ENCODE results near the gene HDAC4. TPM values are rescaled to one million over a fixed set of nuclear protein-coding genes. Genes with fewer than 3 reads are reported as not detected.

HDAC4 gene
- total and polyA plus RNA-seq, 10 of the 15 experiments (the other 5 are each of a cell fraction or from before 2014, with no cell fraction given) = 0.22 to 15.7 (median 4.8) TPM

- no peak for TF ChIP-seq ZBTB4 (CRISPR knock-in tag; IDR thresholded peaks at IDR 0.05)
These were observed 73.1 kb downstream of the HDAC4 start (continued) for GRCh38 chr2:239327536-239328350.

GRCh38 chr2:239326831-239327535, 73.8 kb downstream of the HDAC4 start:
- H3K9ac ChIP-seq (ENCODE audit: control insufficient read depth, insufficient read depth, low read length) = no peak overlapping the region
- intact Hi-C loops (cut with micrococcal nuclease; ENCODE audit: unreplicated experiment) (no loop called here), in situ Hi-C loops (cut with MboI) (no loop called here)
- ChIA-PET CTCF (no interaction called here), POLR2A (no interaction called here), RAD21 (ENCODE audit: unreplicated experiment) (interaction anchor here (1.0 to 2.4 kb wide), 3 partner anchors 31 to 54 kb away, joined by 3 to 9 read pairs (median 5); no protein-coding TSS in a partner anchor), SMC1A (ENCODE audit: uncharacterized antibody, unreplicated experiment) (interaction anchor here (1.0 to 1.1 kb wide), 2 partner anchors 13 to 68 kb away, joined by 3 to 4 read pairs; no protein-coding TSS in a partner anchor)
- BruUV-seq (replicated peaks) = no TSS peak
- FAIRE-seq (no peak), ATAC-seq (peak; percentile 83), DNase-seq (ENCODE audit: low read depth, low spot score) (no peak)
- H3K36me3 ChIP-seq (ENCODE audit: control insufficient read depth in 2 of 2, insufficient read depth in 2 of 2, low read length in 1 of 2) = no peaks in the 10 kb centered on the region
- peaks cover 2% of the 10 kb centered on the region; the same call in 1 of the 2 replicates for H4K20me1 ChIP-seq (ENCODE audit: control insufficient read depth, insufficient read depth)
- peaks cover 7% of the 10 kb centered on the region for H3K4me1 ChIP-seq (ENCODE audit: control insufficient read depth, insufficient read depth, low read length)
- no peaks in the 10 kb centered on the region; the same call in 2 of the 3 replicates for H3K9me3 ChIP-seq (replicated peaks; ENCODE audit: control insufficient read depth, insufficient read depth, low read length)
- no peak overlapping the region for H3K4me2 ChIP-seq (ENCODE audit: control insufficient read depth, insufficient read depth)
- H3K27me3 ChIP-seq (replicated peaks in 1 of 2; ENCODE audit: control insufficient read depth in 2 of 2, insufficient read depth in 2 of 2, low read length in 1 of 2) = no peaks in the 10 kb centered on the region
- no peak overlapping the region for H3K27ac ChIP-seq (ENCODE audit: control insufficient read depth, insufficient read depth)
- WGBS (ENCODE audit: insufficient coverage, insufficient replicate concordance, low lambda C conversion rate, missing lambda C conversion rate) = 13% methylated on average over 16 of the region's 16 CpGs
- H2AFZ ChIP-seq (ENCODE audit: control insufficient read depth, low read depth, low read length) = no peak overlapping the region
- H3K79me2 ChIP-seq (ENCODE audit: control insufficient read depth, insufficient read depth, low read length) = no peaks in the 10 kb centered on the region
- H3K4me3 ChIP-seq = no peak overlapping the region
- TF ChIP-seq MEF2B (IDR thresholded peaks at IDR 0.05; ENCODE audit: partially characterized antibody, poor library complexity, severe bottlenecking) (peak; percentile 51), TCF12 (IDR thresholded peaks at IDR 0.05; ENCODE audit: low read depth, low read length) (peak; percentile 51; the same call in 1 of the 2 replicates), PBX3 (IDR thresholded peaks at IDR 0.05; ENCODE audit: insufficient replicate concordance, low read depth, low read length) (no peak), RUNX3 (IDR thresholded peaks at IDR 0.05; ENCODE audit: low read length) (peak; percentile 76), NRF1 (conservative IDR thresholded peaks at IDR 0.05; ENCODE audit: low read depth, low read length) (no peak), POLR2AphosphoS5 (IDR thresholded peaks at IDR 0.05; ENCODE audit: low read length) (no peak), CREM (IDR thresholded peaks at IDR 0.05; ENCODE audit: low read depth) (peak; percentile 26; the same call in 1 of the 2 replicates), RAD21 (IDR thresholded peaks at IDR 0.05; ENCODE audit: insufficient read depth, low read depth, low read length) (0 out of 2 replicates have a peak, but pooled peaks have one; percentile 14), ZNF24 (IDR thresholded peaks at IDR 0.05) (peak; percentile 48; the same call in 1 of the 2 replicates), HDAC2 (IDR thresholded peaks at IDR 0.05) (no peak), JUNB (IDR thresholded peaks at IDR 0.05) (peak; percentile 16; the same call in 1 of the 2 replicates), ZBED1 (IDR thresholded peaks at IDR 0.05; ENCODE audit: borderline replicate concordance) (0 out of 2 replicates have a peak, but pooled peaks have one; percentile 32), IRF4 (IDR thresholded peaks at IDR 0.05; ENCODE audit: low read depth, low read length) (no peak)
- TF ChIP-seq, protein P1, sequence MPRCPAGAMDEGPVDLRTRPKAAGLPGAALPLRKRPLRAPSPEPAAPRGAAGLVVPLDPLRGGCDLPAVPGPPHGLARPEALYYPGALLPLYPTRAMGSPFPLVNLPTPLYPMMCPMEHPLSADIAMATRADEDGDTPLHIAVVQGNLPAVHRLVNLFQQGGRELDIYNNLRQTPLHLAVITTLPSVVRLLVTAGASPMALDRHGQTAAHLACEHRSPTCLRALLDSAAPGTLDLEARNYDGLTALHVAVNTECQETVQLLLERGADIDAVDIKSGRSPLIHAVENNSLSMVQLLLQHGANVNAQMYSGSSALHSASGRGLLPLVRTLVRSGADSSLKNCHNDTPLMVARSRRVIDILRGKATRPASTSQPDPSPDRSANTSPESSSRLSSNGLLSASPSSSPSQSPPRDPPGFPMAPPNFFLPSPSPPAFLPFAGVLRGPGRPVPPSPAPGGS (IDR thresholded peaks at IDR 0.05; ENCODE audit: borderline replicate concordance, insufficient read depth, low read depth, low read length, poor library complexity, severe bottlenecking) = peak; percentile 44

Data from GM12878 (cell line).